ENCODE data around the gene SLC5A6.

SLC5A6 gene

GRCh38 chr2:27211943-27212625 lies at the start of gene SLC5A6, which contains the start of gene ATRAID:
Gene SLC5A6, minus strand, starts transcription at chr2:27212268. Its CDS starts 4,618 bp downstream, at chr2:27207650.
Gene ATRAID, plus strand, starts transcription at chr2:27212041. Its CDS starts 328 bp downstream, at chr2:27212369.
- DNase-seq = peak; percentile 91 to 94

GRCh38 chr2:27261241-27261925 lies 49.3 kb upstream of the SLC5A6 start:
- no peak for DNase-seq

- no peak for DNase-seq
Measured at GRCh38 chr2:27258051-27258450, 46.0 kb upstream of the SLC5A6 start.

GRCh38 chr2:27256855-27257454 lies 44.9 kb upstream of the SLC5A6 start:
- DNase-seq = no peak

- no peak for DNase-seq
Measured at GRCh38 chr2:27255660-27256059, 43.6 kb upstream of the SLC5A6 start.

- DNase-seq = no peak
Measured at GRCh38 chr2:27255187-27255586, 43.1 kb upstream of the SLC5A6 start.

- DNase-seq = no peak
Measured at GRCh38 chr2:27251766-27252165, 39.7 kb upstream of the SLC5A6 start.

- DNase-seq = no peak
Measured at GRCh38 chr2:27250652-27251379, 38.7 kb upstream of the SLC5A6 start.

- peak; percentile 80 to 81 for DNase-seq
Measured at GRCh38 chr2:27249891-27250651, 38.0 kb upstream of the SLC5A6 start.

- DNase-seq = no peak
Measured at GRCh38 chr2:27249159-27249890, 37.3 kb upstream of the SLC5A6 start.

- DNase-seq = no peak
Measured at GRCh38 chr2:27247893-27248292, 35.8 kb upstream of the SLC5A6 start.

GRCh38 chr2:27245626-27246025 lies 33.6 kb upstream of the SLC5A6 start:
- DNase-seq = no peak

GRCh38 chr2:27245116-27245515 lies 33.0 kb upstream of the SLC5A6 start:
- no peak for DNase-seq

- DNase-seq = no peak
Measured at GRCh38 chr2:27243391-27244130, 31.5 kb upstream of the SLC5A6 start.

GRCh38 chr2:27242614-27242951 lies 30.5 kb upstream of the SLC5A6 start:
- DNase-seq = no peak

GRCh38 chr2:27241761-27242613 lies 29.9 kb upstream of the SLC5A6 start:
- DNase-seq = no peak

GRCh38 chr2:27240406-27240805 lies 28.3 kb upstream of the SLC5A6 start:
- DNase-seq = no peak

- DNase-seq = no peak
Measured at GRCh38 chr2:27238976-27239375, 26.9 kb upstream of the SLC5A6 start.

GRCh38 chr2:27237341-27237945 lies 25.4 kb upstream of the SLC5A6 start:
- no peak for DNase-seq

GRCh38 chr2:27236626-27237025 lies 24.6 kb upstream of the SLC5A6 start:
- no peak for DNase-seq

Measured in activated T-cell treated with anti-CD3 and anti-CD28 coated beads, Interleukin-2, amount 50 U/mL, for 48 hours (primary cell).